ENCODE results near the gene ZBTB49.

DNA sequence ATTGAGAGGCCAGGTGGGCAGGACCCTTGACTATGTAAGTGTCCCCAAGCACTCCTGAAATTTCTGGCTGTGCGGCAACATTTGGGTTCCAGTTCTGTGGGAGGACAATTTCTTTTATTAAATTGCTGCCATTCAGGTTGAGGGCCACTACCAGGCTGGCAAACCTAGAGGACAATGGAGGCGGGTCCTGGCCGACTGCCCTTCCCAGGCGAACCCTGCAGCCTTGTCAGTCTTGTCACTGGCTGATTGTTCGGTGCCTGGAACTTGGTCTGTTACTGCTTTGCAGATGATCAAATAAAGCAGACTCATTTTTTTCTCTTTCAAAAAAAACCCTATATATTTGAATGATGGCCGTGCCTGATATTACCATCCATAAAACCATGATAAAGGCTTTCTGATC is 35.4 kb upstream of the ZBTB49 start:
- TF ChIP-seq POLR2A (IDR thresholded peaks at IDR 0.05; ENCODE audit: insufficient read depth in 1 of 2, low read depth in 2 of 2, low read length in 2 of 2) = no peak
- TF ChIP-seq ZKSCAN1 (IDR thresholded peaks at IDR 0.05; ENCODE audit: low read length) = no peak
- TF ChIP-seq, protein P1, sequence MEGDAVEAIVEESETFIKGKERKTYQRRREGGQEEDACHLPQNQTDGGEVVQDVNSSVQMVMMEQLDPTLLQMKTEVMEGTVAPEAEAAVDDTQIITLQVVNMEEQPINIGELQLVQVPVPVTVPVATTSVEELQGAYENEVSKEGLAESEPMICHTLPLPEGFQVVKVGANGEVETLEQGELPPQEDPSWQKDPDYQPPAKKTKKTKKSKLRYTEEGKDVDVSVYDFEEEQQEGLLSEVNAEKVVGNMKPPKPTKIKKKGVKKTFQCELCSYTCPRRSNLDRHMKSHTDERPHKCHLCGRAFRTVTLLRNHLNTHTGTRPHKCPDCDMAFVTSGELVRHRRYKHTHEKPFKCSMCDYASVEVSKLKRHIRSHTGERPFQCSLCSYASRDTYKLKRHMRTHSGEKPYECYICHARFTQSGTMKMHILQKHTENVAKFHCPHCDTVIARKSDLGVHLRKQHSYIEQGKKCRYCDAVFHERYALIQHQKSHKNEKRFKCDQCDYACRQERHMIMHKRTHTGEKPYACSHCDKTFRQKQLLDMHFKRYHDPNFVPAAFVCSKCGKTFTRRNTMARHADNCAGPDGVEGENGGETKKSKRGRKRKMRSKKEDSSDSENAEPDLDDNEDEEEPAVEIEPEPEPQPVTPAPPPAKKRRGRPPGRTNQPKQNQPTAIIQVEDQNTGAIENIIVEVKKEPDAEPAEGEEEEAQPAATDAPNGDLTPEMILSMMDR (CRISPR knock-in tag; IDR thresholded peaks at IDR 0.05) = no peak
- TF ChIP-seq NFE2L2 (IDR thresholded peaks at IDR 0.05; ENCODE audit: low read length) = no peak
- TF ChIP-seq ZNF34 (CRISPR knock-in tag; IDR thresholded peaks at IDR 0.05; ENCODE audit: borderline replicate concordance) = no peak
- TF ChIP-seq ARID2 (CRISPR knock-in tag; IDR thresholded peaks at IDR 0.05; ENCODE audit: borderline replicate concordance) = no peak
- TF ChIP-seq CEBPB (IDR thresholded peaks at IDR 0.05; ENCODE audit: borderline replicate concordance, low read depth, low read length) = no peak
- no peak for TF ChIP-seq NCOR1 (IDR thresholded peaks at IDR 0.05; ENCODE audit: borderline replicate concordance, low read length)
- TF ChIP-seq, protein P2, sequence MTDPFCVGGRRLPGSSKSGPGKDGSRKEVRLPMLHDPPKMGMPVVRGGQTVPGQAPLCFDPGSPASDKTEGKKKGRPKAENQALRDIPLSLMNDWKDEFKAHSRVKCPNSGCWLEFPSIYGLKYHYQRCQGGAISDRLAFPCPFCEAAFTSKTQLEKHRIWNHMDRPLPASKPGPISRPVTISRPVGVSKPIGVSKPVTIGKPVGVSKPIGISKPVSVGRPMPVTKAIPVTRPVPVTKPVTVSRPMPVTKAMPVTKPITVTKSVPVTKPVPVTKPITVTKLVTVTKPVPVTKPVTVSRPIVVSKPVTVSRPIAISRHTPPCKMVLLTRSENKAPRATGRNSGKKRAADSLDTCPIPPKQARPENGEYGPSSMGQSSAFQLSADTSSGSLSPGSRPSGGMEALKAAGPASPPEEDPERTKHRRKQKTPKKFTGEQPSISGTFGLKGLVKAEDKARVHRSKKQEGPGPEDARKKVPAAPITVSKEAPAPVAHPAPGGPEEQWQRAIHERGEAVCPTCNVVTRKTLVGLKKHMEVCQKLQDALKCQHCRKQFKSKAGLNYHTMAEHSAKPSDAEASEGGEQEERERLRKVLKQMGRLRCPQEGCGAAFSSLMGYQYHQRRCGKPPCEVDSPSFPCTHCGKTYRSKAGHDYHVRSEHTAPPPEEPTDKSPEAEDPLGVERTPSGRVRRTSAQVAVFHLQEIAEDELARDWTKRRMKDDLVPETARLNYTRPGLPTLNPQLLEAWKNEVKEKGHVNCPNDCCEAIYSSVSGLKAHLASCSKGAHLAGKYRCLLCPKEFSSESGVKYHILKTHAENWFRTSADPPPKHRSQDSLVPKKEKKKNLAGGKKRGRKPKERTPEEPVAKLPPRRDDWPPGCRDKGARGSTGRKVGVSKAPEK (CRISPR knock-in tag; IDR thresholded peaks at IDR 0.05; ENCODE audit: borderline replicate concordance) = no peak
- TF ChIP-seq, protein P3, sequence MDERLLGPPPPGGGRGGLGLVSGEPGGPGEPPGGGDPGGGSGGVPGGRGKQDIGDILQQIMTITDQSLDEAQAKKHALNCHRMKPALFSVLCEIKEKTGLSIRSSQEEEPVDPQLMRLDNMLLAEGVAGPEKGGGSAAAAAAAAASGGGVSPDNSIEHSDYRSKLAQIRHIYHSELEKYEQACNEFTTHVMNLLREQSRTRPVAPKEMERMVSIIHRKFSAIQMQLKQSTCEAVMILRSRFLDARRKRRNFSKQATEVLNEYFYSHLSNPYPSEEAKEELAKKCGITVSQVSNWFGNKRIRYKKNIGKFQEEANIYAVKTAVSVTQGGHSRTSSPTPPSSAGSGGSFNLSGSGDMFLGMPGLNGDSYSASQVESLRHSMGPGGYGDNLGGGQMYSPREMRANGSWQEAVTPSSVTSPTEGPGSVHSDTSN (CRISPR knock-in tag; IDR thresholded peaks at IDR 0.05) = no peak
- TF ChIP-seq ZC3H4 (CRISPR knock-in tag; IDR thresholded peaks at IDR 0.05; ENCODE audit: borderline replicate concordance) = no peak
